Colonic mucosa (tissue), 4 donors: ENCODE data around the gene PDS5A. TPM values are rescaled to one million over a fixed set of nuclear protein-coding genes. Genes with fewer than 3 reads are reported as not detected.

ENCODE experiments used
- DNase-seq: peaks from one replicate; pipeline ENCODE4 v3.0.0-alpha.2; 2020
- H3K27ac ChIP-seq: fragments of 200-600 bp; one replicate; pipeline ENCODE4 v1.8.0; 2021
- H3K27me3 ChIP-seq: fragments of 200-600 bp; one replicate; pipeline ENCODE4 v1.8.0; 2021
- H3K36me3 ChIP-seq: fragments of 200-600 bp; one replicate; pipeline ENCODE4 v1.8.0; 2021
- H3K4me1 ChIP-seq: fragments of 200-600 bp; one replicate; pipeline ENCODE4 v1.8.0; 2021; ENCODE audit warnings: mild to moderate bottlenecking
- H3K4me3 ChIP-seq: fragments of 200-600 bp; one replicate; pipeline ENCODE4 v1.8.0; 2021
- H3K9ac ChIP-seq, 2 donors: one replicate each; pipeline ENCODE4 v1.7.0; 2013; ENCODE audit warnings: control low read depth in 2 of 2, low read depth in 2 of 2, low read length in 2 of 2
- H3K9me3 ChIP-seq: fragments of 200-600 bp; one replicate; pipeline ENCODE4 v1.8.0; 2021
- CTCF ChIP-seq: fragments of 200-600 bp; IDR thresholded peaks from one replicate; pipeline ENCODE4 v1.8.0; 2022; ENCODE audit warnings: antibody characterized with exemption, mild to moderate bottlenecking
- intact Hi-C: fragments of 100-400 bp; cut with DNase I; formaldehyde crosslinking; loops from one replicate; pipeline ENCODE4 v1.14.1; 2022
- total RNA-seq, 2 donors: library from RNA; stranded (reverse); fragmentation: NEBNext Ultra II Directional in 1 of 2; extraction: Animal tissue kit (Norgen Biotek cat#: 25700) in 1 of 2; gene quantifications; one replicate each; pipeline ENCODE4 v1.2.1, GENCODE V29; 2021
- donor health status: healthy.
- donor health status: DM: no; HTN: no; CAD: no.
- donor health status: DM: no; HTN: no; CAD: no.

Gene PDS5A
- total RNA-seq, 2 donors from 2014 or later: 63.8 to 68.0 TPM

- no peak for TF ChIP-seq CTCF
- H3K9ac ChIP-seq: no peak overlapping the region
- intact Hi-C loops: no loop called here
- no peak for DNase-seq
- H3K27me3 ChIP-seq: no peaks in the 10 kb centered on the region
- H3K4me1 ChIP-seq: no peaks in the 10 kb centered on the region
- H3K4me3 ChIP-seq: no peak overlapping the region
- H3K9me3 ChIP-seq: no peaks in the 10 kb centered on the region
- H3K36me3 ChIP-seq: peaks cover 4% of the 10 kb centered on the region
- no peak overlapping the region for H3K27ac ChIP-seq
These were observed 121.7 kb downstream of the PDS5A start for GRCh38 chr4:39855909-39856512.

GRCh38 chr4:39852636-39853035 is 125.1 kb downstream of the PDS5A start:
- no peaks in the 10 kb centered on the region for H3K4me1 ChIP-seq
- H3K27me3 ChIP-seq: no peaks in the 10 kb centered on the region
- intact Hi-C loops: no loop called here
- DNase-seq: no peak
- no peak overlapping the region for H3K27ac ChIP-seq
- no peaks in the 10 kb centered on the region for H3K36me3 ChIP-seq
- TF ChIP-seq CTCF: no peak
- H3K9ac ChIP-seq: no peak overlapping the region
- H3K9me3 ChIP-seq: no peaks in the 10 kb centered on the region
- no peak overlapping the region for H3K4me3 ChIP-seq

- intact Hi-C loops: no loop called here
- Histone ChIP-seq H3K4me3 (no peak overlapping the region), H3K36me3 (no peaks in the 10 kb centered on the region), H3K27me3 (no peaks in the 10 kb centered on the region), H3K27ac (no peak overlapping the region), H3K9ac (no peak overlapping the region), H3K4me1 (no peaks in the 10 kb centered on the region), H3K9me3 (no peaks in the 10 kb centered on the region)
- no peak for TF ChIP-seq CTCF
- no peak for DNase-seq
These were observed 127.0 kb downstream of the PDS5A start for GRCh38 chr4:39850727-39851126.

- no peak overlapping the region for H3K9ac ChIP-seq
- H3K27me3 ChIP-seq: no peaks in the 10 kb centered on the region
- H3K4me3 ChIP-seq: no peak overlapping the region
- H3K27ac ChIP-seq: no peak overlapping the region
- no peaks in the 10 kb centered on the region for H3K9me3 ChIP-seq
- intact Hi-C loops: no loop called here
- TF ChIP-seq CTCF: no peak
- no peaks in the 10 kb centered on the region for H3K4me1 ChIP-seq
- no peaks in the 10 kb centered on the region for H3K36me3 ChIP-seq
- DNase-seq: no peak
These were observed 131.0 kb downstream of the PDS5A start for GRCh38 chr4:39846705-39847104.

- no peak overlapping the region for H3K9ac ChIP-seq
- H3K9me3 ChIP-seq: no peaks in the 10 kb centered on the region
- H3K4me1 ChIP-seq: no peaks in the 10 kb centered on the region
- no peak overlapping the region for H3K27ac ChIP-seq
- DNase-seq: no peak
- no peaks in the 10 kb centered on the region for H3K27me3 ChIP-seq
- no peaks in the 10 kb centered on the region for H3K36me3 ChIP-seq
- H3K4me3 ChIP-seq: no peak overlapping the region
- intact Hi-C loops: no loop called here
- no peak for TF ChIP-seq CTCF
These were observed 131.6 kb downstream of the PDS5A start for GRCh38 chr4:39846120-39846519.
